SH-SY5Y (cell line): Measurements from ENCODE around the gene PEAR1.

Experiments
- GATA2 ChIP-seq: IDR thresholded peaks from 2 replicates; pipeline ENCODE4 v1.6.1; 2011; ENCODE audit warnings: mild to moderate bottlenecking, low read depth, low read length
- GATA3 ChIP-seq: IDR thresholded peaks from 2 replicates; pipeline ENCODE4 v1.6.1; 2011; ENCODE audit warnings: low read depth, mild to moderate bottlenecking, low read length, moderate library complexity

DNA sequence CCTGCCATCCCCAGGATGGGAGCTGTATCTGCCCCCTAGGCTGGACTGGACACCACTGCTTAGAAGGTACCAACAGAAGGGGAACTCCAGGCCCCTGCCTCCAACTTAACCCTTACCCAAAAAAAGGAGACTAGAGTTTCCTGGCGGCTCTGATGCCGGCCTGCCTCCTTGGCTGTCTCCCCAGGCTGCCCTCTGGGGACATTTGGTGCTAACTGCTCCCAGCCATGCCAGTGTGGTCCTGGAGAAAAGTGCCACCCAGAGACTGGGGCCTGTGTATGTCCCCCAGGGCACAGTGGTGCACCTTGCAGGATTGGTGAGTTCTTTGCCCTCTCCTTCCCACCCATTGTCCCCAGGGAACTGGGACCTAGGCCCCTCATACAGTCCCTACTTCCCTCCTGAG, 18.8 kb downstream of the PEAR1 start:
- TF ChIP-seq GATA2 (no peak), GATA3 (no peak)
